ENCODE results near the gene CBARP.
"Not testable (repeated sequence)": the region's sequence is repeated elsewhere in the genome, so short reads cannot be mapped to it uniquely, and the experiment has no call there.

CBARP gene

DNA sequence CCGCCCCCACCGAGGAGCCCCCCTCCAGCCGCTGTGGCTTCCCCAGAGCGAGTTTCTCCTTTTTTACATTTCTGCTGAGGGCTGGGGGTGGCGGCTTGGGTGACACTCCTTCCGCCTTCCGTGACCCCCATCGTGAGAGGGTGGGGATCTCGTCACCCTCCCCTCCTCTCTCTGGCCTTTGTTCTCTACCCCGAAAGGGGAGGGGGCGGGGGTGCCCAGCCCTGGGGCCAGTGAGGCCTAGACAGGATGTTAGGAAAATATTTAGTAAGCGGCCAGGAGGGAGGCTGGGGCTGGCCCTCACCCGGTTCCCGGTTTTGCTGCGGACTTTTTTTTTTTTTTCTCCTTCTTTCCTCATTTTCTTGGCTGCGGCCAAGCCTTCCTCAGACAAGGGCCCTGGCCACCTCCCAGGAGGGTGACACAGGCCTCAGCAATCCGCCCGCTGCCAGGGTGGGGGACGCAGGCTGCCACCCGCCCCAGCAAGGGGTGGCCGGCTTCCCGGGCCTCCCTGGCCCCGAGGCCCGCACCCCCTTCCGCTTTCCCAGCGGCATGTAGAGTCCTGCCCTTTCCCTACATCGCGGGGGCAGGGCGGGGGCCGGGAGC is 14.5 kb upstream of the CBARP start:
- DNase-seq, result peak; percentile 52

DNA sequence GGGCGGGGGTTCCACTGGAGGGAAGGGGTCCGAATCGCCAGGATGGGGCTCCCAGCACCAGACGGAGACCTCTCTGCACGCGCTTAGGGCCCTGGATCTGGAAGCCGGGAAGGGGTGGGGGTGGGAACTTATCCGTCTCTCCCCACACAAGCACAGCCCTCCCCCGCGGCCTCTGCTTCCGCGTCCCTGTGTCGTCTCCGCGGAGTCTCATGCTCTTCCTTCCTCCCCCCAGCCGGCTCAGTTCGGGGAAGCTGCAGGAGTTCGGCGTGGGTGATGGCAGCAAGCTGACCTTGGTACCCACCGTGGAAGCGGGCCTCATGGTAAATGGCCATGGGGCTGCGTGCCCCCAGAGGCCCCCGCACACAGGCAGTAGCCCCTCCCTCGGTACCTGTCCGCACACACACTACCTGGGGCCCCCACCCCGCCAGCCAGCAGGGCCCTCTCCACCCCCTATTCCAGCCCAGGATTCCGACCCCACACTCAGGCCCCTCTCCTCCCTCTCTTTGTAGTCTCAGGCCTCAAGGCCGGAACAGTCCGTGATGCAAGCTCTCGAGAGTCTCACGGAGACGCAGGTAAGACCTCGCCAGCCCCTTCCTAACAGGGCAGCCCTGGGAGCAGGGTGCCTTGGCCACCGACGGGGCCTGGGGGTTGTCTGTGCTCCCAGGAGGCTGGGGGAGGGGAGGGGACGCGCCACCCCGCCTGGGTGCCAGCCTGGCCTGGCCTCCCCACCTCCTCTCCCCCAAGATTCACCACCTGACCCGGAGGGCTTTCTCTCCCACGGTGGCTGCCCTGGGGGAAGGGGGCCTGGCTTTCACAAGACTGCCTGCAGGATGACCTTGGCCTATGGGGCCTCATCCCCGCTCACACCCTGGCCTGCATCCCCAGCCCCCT is 13.8 kb upstream of the CBARP start:
- DNase-seq, result peak; percentile 59

DNA sequence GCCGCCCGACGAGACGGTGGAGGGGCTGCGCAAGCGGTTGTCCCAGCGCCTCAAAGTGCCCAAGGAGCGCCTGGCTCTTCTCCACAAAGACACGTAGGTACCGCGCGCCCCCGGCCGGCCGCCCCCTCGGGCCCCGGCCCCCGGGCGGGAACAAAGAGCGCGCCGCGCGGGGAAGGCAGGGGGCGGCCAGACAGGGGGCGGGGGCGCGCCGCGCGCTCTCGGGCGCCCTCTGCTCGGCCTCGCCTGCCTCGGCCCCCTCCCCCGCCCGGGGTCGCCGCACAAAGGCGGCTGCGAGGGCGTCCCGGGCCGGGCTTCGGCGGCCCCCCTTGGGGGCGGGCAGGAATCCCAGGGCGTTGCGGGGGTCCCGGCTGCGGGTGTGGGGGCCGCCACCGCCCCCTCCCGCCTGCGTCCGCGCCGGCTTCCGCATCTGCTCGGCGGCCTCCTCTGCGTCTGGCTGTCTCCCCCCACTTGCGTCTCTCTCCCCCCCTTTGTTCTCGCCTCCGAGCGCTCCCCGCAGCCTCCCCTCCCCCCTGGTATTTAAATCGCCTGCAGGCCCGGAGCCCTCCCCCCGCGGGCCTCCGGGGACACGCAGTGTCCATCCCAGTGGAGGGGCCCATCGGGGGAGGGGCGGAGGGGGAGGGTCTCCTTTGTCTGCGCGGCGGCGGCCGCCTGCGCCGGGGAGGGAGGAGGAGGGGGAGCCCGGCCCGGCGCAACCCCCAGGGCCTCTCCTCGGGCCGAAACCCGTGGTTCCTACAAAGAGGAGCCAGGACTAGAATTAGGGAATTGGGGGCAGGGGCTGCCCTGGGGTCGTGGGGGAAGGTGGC is 12.8 kb upstream of the CBARP start:
- peak; percentile 55 for DNase-seq

DNA sequence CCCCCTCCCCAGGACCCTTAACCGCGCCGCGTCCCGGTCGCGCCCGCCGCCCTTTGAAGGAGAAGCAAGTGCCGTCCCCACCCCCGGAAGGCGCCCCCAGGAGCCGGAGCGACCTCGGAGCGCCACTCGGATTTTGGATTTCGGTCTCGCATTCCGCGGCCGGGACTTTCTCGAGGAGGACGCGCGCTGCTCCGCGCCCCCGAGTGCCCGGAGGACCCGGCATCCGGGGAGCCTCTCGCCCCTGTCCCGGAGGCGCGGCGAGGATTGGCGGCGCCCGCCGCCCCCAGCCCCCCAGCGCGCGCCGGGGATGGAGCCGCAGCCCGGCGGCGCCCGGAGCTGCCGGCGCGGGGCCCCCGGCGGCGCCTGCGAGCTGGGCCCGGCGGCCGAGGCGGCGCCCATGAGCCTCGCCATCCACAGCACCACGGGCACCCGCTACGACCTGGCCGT is 12.2 kb upstream of the CBARP start:
- no peak for DNase-seq

DNA sequence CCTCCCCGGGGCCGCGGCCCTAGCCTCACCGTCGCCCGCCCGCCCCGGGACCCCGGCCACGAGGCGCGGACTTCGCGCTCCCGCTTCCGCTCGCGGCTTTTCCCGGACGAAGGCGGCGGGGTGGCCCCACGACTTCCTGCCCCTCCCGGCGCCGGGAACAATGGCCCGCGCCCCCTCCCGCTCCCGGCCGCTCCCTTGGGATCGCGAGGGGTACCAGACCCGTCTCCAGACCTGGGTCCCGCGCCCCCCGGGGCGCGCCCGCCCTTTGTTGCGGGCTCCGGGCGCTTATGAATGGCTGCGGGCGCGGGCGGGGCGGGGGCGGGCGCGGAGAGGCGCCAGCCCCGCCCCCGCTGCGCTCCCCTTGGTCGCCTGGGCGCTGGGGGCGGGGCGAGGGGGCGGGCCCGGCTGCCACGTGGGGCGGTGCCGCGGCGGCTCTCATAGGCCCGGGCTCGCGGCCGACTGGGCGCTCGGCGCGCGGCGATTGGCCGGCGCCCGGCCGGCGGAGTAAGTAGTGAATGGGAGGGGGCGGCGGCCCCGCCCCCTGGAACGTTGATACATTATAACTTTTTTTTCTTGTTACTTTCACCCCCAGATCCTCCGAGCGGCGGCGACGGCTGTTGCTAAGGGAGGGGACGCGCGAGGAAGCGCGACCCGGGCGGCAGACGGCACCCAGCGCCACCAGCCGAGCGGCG is 11.6 kb upstream of the CBARP start:
- DNase-seq, result peak; percentile 86

DNA sequence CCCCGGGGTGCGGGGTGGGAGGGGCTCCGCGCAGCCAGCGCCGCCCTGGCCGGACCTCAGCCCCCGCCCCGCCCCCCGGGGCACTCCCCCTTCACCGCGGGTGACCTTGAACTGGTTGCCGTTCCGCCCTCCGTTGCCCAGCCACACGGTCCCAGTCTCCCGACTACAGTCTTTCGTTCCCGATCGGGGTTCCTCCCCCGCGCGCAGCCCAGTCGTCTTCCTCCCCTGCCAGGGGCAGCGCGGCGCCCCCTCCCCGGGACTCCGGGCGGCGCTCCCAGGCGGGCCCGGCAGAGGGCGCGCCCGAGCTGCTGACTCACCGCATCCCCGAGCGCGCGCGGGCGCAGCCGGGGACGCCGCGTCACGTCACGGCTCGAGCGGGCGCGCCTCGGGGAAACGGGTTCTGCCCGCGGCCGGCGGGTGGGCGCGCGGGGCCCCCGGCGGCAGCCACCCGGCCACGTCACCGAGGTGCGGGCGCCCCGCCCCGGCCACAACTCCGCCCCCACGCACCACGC is 11.0 kb upstream of the CBARP start:
- DNase-seq, result peak; percentile 80

DNA sequence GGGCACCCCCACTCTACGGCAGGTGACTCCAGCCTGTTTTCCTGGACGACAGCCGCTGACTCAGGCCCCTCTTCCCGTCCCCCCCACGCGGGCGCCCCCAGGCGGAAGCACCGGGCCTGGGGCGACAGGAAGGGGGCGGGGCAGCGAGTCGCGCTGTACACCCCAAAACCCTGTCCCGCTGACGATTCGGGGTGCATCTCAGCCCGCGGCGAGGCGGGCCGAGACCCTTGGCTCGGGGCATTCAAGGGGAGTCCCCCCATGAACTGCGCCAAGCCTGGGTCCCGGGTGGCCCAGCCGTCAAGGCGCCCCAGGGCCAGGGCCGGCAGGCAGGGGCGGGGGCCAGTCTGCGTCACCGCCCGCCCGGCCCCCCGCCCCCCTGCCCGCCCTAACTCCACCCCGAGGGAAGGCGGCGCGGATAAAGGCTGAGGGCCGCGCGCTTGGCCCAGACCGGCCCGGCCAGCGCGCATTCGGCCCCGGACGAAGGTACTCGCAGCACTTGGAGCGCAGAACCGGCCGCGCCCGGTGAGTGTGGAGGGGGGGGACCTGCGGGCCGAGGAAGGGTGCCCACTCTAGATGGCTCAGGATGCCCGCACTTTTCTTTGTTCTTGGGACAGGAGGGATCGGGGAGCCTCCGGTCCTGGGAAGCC is 10.5 kb upstream of the CBARP start, which contains the start of gene MIDN:
Gene MIDN (plus strand): TSS at position 445 of the 647 bp plus-strand sequence. CDS start 1,714 bp downstream, outside the sequence.
- peak; percentile 71 for DNase-seq

DNA sequence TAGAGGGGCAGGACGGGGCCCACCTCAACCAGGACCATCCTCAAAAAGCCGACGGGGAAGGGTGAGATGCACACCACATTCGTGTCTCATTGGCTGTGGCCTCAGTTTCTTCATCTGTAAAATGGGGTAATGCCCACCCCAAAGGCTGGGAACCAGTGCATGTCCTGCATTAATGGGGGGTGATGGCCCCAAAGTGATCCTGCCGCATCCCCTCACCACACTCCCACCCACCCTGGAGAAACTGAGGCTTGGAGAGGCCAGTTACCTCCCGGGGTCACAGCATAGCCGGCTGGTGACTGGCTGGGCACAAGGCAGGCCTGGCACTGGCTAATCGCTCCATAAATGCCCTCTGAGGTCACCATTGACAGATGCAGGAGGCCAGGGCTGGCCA is 9.9 kb upstream of the CBARP start:
- DNase-seq, result no peak

DNA sequence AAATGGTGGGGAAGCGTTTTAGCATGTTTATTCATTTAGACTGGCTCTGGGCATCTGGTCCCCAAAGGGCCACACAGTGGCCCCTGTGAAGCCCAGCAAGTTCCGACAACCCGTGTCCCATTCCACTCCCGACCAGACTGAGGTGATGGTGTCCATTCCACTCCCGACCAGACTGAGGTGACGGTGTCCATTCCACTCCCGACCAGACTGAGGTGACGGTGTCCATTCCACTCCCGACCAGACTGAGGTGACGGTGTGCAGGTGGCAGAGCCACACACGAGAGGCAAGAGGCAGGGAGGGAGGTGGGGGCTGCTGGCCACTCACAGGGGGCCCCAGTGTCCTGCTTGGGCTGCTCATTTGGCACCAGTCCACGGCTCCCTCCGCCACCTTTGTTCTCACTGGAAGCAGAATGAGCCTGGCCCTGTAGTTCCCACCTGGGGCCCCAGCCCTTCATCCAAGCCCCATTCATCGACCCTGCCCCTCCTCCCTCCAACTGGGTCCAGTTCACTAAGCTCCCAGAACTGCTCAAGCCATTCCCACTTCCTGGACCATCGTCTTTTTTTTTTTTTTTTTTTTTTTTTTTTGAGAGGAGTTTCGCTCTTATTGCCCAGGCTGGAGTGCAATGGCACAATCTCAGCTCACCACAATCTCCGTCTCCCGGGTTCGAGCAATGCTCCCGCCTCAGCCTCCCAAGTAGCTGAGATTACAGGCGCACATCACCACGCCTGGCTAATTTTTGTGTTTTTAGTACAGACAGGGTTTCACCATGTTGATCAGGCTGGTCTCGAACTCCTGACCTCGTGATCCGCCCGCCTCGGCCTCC is 8.7 kb upstream of the CBARP start:
- DNase-seq, result not testable (repeated sequence)

DNA sequence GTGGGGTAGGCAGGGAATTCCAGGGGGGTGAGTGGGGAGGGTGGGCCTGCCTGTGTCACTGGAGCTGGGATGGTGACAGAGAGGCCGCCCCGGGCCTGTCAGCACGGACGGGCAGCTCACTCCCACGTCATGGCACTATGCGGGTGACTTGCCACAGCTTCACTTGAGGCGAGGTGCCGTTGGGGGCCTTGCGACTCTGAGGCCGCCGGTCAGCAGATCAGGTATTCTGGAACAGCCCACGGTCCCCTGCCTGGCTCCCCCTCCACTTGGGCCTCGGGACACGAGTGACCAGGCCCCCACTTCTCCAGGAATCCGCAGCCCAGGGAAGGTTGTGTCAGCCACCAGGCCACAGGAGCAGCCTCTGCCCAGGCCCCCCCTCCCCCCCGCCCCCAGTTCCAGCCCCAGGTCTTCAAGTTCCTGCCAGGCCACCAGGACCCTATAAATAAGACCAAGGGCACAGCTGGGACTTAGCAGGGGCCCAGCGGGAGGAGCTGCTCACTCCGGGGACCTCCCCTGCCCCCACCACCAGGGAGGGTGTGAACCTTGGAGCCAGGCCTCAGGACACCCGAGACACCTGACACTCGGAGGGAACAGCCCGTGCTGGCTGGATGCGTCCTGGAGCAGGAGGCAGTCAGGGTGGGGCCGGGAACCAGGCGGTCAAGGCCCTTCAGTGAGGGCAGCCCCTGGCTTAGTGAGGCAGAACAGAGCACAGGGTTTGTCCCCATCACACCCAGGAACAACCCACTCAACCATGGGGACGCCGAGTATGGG is 7.9 kb upstream of the CBARP start:
- no peak for DNase-seq

DNA sequence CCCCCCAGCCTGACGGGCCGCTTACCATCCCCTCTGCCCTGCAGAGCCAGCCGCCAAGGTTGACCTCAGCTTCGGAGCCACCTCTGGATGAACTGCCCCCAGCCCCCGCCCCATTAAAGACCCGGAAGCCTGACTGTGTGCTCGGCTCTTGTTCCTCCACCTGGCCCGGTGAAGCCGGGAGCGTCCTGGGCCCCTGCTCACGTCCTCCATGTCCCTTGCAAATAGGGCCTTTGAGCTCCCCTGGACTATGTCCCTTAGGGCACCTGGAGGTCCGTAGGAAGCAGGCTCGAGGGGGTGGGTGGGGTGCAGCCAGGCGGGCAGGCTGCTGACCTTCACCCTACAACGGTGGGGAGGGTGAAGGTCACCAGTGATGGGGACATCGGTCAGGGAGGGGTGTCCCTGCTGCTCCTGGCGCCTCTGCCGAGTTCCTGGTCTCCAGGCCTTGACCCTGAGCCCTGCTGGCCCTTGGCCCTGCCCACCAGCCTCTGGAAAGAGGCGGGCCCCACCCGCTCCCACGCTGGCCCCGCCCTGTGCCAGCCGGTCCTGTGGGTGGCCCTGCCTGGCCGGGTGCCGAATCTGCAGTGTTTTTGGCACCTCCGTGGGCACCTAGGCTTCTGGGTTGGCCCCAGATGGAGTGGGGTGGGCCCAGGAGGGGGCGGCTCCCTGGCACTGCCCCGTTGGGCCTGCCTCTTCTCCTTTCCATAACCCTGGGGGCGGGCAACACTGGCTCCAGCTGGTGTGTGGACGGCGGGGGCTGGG is 7.1 kb upstream of the CBARP start:
- no peak for DNase-seq

DNA sequence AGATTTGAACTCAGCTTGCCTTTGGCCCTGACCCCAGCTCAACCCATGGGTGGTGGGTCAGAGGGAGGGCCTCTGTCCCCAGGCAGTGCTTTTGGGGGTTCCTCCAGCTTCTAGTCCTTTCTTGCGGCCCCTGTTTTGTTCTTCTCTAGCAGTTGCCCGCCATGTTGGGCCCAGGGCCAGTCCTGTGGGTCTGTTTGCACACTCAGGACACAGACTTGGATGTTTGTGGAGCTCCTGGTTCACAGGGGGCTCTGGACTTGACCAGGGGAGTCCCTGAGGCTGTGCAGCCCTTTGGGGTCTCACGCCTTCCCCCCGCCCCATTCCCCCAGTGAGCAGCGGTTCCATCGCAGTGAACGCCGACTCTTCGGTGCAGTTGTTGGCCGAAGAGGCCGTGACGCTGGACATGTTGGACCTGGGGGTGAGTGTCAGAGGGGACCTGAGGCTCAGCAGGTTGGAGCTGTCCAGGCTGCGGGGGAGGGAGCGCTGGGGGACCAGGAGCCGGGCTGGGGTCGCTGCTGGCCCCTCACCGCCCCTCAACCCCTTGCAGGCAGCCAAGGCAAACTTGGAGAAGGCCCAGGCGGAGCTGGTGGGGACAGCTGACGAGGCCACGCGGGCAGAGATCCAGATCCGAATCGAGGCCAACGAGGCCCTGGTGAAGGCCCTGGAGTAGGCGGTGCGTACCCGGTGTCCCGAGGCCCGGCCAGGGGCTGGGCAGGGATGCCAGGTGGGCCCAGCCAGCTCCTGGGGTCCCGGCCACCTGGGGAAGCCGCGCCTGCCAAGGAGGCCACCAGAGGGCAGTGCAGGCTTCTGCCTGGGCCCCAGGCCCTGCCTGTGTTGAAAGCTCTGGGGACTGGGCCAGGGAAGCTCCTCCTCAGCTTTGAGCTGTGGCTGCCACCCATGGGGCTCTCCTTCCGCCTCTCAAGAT is 6.2 kb upstream of the CBARP start:
- peak; percentile 85 for DNase-seq

DNA sequence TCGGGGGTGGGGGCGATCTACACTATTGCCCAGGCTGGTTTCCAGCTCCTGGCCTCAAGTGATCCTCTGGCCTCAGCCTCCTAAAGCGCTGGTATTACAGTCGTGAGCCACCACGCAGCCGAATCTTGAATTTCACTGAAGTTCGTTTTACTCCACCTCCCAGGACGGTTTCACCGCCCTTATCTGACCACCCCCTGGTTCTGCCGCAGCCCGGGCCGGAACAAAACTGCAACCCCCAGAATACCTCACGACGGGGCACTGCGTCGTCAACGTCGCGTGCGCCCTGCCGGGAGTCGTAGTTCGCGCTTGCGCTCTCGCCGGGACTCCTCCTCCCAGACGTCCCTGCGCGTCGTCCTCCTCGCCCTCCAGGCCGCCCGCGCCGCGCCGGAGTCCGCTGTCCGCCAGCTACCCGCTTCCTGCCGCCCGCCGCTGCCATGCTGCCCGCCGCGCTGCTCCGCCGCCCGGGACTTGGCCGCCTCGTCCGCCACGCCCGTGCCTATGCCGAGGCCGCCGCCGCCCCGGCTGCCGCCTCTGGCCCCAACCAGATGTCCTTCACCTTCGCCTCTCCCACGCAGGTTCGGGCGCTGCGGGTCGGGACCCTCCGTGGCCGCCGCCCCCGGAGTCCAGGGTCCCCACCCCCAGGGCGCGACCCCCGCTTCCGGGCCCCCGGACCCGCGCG is 3.8 kb upstream of the CBARP start, which contains the start of gene ATP5F1D:
Gene ATP5F1D (plus strand): TSS at position 335 of the 679 bp plus-strand sequence. CDS start 100 bp downstream, at position 435.
- DNase-seq, result peak; percentile 86

DNA sequence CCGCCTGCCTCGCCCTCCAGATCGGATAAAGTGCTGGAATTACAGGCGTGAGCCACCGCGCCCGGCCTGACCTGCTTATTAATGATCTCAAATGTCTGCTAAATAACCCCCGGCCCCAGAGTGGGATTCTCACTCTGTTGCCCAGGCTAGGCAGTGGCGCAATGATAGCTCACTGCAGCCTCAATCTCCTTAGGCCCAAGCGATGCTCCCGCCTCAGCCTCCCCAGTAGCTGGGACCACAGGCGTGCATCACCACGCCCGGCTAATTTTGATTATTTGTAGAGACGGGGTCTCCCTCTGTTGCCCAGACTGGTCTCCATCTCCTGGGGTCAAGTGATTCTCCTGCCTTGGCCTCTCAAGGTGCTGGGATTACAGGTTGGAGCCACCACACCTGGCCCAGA is 3.1 kb upstream of the CBARP start:
- no peak for DNase-seq

DNA sequence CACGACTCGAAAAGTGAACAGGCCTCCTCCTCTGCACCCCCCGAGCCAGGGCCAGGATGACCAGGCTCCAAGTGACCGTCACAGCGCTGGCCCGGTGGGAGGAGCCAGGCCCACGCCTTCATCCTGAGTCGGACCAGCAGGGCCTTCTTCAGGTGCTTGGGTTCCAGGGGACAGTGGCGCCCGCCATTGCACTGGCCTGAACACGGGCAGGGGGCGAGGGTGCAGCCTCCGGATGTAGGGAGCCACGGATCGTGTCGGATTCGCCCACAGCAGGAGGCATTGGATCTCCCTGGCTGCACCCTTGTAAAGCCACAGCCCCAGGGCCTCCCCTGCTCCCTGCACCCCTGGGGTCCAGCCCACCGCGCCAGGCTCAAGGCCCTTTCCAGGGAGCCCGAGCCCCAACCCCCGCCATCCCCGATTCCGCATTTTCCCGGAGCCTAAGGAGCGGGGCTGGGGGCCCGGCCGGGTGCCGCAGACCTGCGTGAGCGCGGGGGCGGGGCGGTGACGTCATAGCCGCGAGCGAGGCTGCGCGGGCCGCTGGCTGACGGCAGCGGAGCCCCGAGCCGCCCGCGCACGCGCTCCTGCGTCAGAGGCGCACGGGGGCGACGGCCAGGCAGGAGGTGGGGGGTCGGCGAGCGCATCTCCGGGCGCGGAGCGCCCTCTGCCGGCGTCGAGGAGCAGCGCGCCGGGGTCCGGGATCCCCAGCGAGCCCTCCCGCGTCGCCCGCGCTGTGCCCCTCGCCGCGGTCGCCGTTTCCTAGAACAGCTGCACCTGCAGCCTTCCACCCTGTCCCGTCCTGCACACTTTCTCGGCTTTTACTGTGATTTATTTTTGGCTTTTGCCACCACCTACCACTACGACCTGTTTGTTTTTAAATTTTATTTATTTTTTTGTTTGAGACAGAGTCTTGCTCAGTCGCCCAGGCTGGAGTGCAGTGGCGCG is 2.3 kb upstream of the CBARP start:
- DNase-seq, result peak; percentile 93

DNA sequence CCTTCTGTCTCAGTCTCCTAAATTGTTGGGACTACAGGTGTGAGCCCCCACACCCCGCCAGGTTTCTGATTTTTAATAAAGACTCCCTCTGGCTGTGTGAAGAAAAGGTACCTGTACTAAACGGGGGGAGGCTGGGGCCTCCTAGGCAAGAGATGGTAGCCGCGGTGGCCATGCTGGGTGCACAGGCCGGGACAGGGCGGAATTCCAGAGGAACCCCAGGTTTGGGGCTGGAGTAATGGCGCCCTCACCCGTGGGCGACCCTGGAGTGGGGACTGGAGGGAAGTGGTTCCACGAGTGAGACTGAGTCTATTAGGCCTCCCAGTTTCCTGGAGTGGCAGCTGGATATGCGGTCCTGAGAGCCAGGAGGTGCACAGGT is 1.6 kb upstream of the CBARP start:
- DNase-seq, result no peak
